Measurements from ENCODE around the gene HIP1.
"Not testable (repeated sequence)": the region's sequence is repeated elsewhere in the genome, so short reads cannot be mapped to it uniquely, and the experiment has no call there.

Gene HIP1

DNA sequence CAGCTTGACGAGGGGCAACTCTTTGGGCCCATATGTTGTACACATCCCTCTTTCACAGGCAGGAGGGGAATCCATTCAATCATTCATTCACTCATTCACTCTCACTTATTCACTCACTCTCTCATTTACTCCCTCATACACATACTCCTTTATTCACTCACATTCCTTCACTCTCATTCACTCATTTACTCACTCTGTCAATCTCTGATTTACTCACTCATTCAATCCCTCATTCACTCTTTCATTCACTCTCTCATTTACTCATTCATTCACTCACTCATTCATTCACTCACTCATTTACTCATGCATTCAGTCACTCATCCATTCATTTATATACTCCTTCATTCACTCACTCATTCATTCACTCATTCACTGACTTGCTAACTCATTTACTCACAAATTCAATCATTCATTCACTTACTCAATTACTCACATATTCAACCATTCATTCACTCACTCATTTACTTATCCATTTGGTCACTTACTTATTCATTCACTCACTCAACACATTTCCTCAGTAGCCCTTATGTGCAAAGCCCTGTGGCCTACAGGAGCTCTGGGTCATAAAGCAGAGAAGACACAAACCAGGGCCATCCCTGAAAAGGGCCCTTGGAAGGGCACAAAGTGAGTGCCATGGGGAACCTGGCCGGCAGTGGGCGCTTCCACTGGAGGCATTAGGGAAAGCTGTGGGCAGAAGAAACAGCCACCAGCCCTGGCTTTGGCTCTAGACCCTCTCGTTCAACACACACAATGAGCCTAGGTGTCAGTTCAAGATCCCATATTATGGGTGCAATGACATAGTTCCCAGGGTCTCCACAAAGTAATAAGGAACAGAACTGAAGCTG is 26.0 kb downstream of the HIP1 start:
- DNase-seq: no peak

DNA sequence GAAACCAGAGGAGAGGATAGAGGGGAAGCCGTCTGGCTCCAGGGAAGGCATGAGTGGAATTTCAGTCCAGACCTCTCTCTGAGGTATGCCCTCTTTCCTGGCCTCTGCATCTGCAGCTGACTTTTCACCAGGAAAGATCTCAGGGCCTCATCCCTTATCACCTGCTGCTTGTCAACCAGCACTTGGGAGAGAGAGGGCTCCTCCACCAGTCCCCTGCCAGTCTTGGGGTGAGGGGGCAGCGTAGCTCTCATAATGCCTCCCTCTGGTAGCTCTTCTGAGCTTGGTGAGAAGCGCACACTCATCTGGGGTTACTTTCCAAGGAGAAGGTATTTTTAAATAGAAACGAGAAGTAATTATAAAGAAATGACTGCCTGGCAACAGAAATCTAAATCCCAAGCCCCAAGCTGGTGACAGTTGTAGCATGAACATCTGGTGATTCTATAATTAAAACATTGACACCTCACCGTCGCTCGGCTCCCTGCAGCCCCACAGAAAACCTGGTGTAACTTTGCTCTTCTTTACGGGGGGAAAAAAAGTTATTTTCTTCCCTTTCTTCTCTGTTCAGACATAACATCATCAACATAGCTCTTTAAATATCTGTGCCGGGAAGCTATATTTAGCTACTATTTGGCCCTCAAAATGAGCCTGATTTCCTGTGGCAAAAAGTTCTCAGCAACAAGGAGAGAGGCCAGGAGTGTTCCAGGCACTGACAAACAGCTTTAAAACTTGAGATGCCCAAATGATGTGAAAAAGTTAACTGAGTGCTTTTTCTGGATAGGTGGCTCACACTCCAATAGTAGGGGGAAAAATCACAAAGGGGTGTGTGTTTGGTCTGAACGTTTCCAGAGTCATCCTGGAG is 26.9 kb downstream of the HIP1 start:
- no peak for DNase-seq

DNA sequence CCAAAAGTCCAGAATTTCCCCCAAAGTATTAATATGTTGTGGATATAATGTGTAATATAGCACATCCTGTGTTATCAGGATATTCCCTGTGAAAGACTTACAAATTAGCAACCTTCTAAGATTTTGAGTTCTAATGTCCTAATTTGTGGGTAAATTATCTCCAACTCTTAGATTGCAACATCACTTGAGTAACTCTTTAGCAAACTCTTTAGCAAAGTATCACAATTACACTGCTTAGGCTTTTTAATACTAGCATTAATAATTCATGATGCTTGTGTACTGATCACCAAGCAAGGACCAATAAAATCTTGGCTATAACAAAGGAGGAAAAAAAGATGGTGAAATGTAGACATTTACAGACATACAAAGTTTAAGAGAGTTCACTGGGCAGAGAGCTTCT is 27.7 kb downstream of the HIP1 start:
- no peak for DNase-seq

DNA sequence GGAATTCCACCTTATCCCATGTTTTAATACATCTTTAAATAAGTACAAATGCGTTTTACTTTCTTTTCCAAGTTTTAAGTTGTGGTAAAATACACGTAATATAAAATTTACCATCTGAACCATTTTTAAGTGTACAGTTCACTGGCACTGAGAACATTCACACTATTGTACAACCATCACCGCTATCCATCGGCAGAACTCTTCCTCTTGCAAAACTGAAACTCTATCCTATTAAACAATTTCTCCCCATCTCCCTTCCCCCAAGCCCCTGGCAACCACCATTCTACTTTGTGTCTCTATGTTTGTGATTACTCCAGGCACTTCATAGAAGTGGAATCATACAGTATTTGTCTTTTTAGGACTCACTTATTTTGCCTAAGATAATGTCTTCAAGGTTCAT is 33.8 kb downstream of the HIP1 start:
- no peak for DNase-seq

DNA sequence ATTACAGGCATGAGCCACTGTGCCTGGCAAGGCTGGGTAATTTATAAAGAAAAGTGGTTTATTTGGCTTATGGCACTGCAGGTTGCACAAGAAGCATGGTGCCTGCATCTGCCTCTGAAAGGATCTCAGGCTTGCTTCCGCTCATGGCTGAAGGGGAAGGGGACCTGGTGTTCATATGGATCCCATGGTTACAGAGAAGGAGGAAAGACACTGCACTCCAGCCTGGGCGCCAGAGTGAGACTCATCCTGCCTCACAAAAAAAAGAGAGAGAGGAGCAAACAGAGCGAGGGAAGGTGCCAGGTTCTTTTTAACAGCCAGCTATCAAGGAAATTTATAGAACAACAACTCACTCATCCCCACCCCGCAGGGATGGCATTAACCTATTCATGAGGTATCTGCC is 36.2 kb downstream of the HIP1 start:
- DNase-seq: no peak

DNA sequence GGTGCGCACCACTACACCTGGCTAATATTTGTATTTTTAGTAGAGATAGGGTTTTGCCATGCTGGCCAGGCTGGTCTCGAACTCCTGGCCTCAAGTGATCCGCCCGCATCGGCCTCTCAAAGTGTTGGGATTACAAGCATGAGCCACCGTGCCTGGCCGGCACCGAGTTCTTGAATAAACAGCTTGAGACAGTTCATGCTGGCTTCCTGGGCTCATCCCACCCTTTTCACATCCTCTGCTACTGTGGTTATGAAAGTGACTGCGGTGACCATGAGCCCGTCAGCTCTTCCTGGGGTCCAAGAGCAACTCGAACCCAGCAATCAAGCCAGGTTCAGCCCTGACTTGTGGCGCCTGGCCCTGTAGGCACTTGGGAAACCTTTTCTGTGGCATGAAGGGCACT is 38.7 kb downstream of the HIP1 start:
- no peak for DNase-seq

DNA sequence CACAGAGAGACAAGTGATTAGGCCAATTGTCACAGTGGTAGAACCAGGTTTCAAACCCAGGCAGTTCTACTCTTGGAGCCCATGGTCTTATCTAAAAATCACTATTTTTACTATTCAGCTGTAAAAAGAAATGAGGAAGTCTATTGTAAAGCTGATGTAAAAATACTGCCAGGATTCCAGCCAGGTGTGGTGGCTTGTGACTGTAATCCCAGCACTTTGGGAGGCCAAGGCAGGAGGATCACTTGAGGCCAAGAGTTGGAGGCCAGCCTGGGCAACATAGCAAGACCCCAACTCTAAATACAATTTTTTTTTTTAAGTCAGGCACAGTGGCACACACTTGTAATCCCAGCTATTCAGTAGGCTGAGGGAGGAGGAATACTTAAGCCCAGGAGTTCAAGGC is 40.4 kb downstream of the HIP1 start:
- no peak for DNase-seq

DNA sequence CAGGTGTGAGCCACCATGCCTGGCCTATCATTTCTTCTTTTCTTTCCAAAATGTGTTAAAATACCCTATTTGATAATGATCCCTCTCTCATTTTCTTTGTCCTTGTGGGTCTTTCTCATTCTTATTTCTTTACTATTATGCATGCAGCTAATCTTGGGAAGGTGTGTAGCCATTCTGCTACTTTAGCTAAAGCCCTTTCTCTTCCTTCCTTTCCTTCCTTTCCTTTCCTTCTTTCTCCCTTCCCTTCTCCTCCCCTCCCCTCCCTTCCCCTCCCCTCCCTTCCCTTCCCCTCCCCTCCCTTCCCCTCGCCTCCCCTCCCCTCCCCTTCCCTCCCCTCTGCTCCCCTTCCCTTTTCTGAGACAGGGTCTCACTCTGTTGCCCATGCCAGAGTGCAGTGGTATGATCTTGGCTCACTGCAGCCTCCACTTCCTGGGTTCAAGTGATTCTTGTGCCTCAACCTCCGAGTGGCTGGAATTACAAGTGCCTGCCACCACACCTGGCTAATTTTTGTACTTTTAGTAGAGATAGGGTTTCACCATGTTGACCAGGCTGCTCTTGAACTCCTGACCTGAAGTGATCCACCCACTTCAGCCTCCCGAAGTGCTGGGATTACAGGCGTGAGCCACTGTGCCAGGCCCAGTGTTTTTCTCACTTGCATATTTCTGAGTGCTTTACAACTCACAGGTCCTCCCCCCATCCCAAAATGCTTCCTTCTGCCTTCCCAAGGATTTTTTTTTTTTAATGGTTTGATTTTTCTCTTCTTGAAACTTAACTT is 42.3 kb downstream of the HIP1 start:
- DNase-seq: no peak

DNA sequence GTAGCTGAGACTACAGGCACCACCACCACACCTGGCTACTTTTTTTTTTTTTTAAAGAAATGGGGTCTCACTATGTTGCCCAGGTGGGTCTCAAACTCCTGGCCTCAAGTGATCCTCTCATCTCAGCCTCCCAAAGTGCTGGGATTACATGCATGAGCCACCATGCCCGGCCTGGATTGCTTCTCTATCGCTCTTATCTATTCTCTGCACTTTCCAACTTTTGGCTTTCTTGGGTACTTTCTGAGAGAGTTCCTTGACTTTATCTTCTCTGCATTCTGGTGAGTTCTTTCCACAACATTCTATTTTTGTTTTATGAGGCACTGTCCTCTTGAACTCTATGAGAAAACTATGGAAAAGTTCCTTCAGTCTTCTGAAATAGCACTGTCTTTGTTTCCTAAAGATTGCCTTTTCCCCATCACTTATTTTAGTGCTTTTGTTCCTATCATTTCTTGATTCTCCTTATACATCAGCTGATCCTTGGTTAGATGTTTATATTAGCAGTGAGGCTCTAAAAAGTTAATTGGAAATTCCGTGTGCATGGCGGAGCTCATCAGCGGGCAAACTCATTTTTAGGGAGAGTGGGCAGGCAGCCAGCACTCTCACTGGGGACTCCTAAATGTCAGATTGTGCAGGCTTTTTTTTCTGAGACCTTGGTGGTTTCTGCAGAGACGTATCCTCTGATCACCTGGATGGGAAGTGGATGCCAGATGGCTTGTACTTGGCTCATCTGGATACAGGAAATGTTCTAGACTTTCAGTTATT is 43.9 kb downstream of the HIP1 start:
- DNase-seq: no peak

DNA sequence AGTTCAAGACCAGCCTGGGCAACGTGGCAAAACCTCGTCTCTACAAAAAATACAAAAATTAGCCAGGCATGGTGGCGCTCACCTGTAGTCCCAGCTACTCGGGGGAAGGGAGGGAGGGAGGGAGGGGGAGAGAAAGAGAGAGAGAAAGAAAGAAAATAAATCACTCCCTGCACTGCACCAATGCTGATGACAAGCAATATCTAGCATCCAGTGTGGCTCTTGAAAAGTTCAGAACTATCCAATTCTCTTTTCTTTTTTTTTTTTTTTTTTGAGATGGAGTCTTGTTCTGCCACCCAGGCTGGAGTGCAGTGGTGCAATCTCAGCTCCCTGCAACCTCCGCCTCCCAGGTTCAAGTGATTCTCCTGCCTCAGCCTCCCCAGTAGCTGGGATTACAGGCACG is 45.1 kb downstream of the HIP1 start:
- DNase-seq: not testable (repeated sequence)

DNA sequence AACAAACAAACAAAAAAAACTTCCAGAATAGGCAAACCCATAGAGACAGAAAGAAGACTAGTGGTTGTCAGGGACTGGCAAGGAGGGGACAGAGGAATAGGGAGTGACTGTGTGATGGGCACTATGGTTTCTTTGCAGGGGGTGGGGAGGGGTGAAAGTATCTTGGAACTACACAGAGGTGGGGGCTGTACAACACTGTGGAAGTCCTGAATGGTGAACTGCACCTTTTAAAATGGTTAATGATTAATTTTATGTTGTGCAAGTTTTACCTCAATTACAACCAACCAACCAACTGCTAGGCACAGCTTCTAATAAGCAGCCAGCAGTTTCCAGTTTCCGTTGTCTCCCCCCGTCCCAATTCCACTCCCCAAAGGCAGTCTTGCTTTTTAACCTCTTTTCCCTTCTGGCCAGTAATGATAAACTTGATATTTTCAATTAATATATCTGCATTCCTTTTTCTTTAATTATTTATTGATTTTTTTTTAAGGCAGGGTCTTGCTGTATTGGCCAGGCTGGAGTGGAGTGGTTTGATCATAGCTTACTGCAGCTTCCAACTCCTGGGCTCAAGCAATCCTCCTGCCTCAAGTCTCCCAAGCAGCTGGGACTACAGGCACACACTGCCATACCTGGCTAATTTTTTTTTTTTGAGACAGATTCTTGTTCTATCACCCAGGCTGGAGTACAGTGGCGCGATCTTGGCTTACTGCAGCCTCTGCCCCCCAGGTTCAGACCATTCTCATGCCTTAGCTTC is 46.8 kb downstream of the HIP1 start:
- no peak for DNase-seq

DNA sequence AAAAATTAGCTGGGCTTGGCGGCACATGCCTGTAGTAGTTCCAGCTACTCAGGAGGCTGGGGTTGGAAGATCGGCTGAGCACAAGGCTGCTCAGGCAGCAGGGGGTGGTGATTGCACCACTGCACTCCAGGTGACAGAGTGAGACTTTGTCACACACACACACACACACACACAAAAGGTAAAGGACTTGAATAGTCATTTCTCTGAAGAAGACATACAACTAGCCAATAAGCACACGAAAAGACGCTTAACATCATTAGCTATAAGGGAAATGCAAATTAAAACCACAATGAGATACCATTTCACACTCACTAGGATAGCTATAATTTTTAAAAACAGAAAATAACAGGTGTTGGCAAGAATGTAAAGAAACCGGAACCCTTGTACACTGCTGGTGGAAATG is 48.6 kb downstream of the HIP1 start:
- DNase-seq: no peak

DNA sequence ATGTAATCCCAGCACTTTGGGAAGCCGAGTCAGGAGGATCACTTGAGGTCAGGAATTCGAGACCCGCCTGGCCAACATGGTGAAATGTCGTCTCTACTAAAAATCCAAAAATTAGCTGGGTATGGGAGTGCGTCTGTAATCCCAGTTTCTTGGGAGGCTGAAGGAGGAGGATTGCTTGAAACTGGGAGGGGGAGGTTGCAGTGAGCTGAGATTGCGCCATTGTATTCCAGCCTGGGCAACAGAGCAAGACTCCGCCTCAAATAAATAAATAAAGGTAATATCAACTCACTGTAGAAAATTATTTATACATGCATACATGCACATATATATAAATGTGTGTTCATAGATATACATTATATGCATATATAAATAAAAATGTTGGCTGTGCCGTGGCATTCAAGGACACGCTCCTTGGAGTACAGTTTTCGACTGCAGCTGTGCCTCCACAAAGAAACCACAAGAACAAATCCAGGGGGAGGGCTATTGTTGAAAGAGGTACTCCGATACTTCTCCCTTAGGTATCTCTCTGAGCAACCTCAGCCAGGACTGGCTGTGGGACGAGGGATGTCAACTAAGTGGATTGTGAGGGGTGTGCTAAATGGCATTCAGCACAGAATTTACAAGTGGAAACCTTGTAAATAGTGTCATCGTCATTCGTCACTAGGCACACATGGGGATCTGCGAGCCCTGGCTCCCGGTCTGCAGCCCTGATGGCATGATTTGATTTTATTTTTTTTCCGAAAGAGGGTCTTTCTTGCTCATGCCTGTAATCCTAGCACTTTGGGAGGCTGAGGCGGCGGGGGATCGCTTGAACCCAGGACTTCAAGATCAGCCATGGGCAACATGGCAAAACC is 49.3 kb downstream of the HIP1 start:
- no peak for DNase-seq

DNA sequence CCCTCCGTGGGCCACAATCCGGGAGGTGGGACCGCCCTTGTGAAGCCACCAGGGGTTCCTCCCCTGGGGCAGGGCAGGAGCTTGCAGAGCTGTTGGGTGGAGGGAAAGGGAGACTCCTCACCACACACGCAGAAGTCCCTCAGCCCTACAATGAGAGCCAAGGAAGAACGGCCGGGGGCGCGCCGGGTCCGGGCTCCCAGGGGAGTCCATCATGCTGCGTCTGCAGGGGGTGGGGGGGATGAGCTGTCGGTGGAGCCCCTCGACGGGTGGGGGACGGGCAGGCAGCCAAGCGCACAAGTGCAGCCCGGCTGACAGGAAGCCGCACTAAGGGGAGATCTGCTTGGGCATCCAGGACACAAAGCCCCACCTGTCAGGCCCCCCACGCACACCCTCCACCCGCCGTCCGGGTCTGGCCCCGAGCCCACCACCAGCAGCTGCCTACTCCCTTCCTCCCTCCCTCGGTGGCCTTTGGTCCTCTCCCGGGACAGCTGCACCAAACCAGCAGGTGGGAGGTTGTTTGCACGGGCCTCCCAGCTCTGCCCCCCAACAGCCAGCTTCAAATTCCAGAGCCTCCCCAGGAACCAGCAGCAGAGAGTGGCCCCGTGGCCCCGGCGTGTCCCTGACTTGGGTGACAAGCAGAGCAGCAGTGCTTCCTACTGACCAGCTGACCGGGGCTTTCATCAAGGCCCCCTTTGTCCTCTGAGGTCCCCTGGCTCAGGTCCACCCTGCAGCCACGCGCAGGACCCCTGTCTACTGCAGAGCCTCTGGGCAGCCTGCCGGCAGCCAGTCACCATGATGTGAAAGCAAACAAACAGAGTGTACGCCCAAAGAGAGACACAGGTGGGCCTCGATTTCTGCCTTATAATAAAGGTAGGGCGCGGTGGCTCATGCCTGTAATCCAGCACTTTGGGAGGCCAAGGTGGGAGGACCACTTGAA is 50.3 kb downstream of the HIP1 start:
- DNase-seq: no peak

DNA sequence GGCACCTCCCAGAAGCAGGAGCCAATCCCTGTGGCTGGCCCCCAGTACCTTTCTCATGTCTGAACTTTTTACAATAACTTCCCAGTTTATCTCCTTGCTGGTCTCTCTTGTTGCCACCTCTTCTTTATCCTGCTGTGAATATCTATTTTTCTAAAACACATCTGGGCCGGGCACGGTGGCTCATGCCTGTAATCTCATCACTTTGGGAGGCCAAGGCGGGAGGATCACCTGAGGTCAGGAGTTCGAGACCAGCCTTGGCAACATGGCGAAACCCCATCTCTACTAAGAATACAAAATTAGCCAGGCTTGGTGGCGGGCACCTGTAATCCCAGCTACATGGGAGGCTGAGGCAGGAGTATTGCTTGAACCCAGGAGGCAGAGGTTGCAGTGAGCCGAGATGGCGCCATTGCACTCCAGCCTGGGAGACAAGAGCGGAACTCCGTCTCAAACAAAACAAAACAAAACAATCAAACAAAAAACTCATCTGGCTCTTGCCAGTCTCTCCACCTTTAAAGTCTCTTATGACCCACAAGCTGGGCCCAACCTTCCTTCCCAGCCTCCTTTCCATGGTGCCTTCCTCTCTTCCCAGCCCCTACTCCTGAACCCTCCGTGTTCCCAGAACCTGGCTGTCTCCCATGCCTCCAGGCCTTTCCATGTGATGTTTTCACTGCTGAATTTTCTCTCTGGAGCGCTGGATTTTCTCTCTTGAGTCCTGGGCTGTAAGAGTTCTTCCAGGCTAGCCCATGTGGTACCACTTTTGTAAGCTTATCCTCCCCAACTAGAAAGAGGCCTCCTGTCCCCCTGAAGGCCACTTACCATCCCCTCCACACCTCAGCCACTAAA is 51.3 kb downstream of the HIP1 start:
- no peak for DNase-seq

DNA sequence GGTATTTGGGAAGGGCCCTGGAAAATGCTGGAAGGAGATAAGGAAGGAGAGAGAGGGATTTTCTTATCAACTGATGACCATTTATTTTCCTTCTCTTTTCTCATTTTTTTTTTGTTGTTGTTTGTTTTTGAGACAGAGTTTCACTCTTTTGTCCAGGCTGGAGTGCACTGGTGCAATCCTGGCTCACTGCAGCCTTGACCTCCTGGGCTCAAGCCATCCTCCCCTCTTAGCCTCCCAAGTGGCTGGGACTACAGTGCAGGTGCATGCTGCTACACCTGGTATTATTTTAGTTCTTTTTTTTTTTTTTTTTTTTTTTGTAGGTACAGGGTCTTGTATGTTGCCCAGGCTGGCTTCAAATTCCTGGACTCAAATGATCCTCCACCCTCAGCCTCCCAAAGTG is 52.2 kb downstream of the HIP1 start:
- DNase-seq: no peak

DNA sequence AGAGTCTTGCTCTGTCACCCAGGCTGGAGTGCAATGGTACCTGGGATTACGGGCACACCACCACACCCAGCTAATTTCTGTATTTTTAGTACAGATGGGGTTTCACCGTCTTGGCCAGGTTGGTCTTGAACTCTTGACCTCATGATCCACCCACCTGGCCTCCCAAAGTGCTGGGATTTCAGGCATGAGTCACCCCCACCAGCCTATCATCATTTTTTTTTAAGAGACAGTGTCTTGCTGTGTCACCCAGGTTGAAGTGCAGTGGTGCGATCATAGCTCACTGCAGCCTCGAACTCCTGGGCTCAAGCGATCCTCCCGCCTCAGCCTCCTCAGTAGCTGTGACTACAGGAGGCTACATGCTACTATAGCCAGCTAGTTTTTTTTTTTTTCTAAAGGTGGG is 56.7 kb downstream of the HIP1 start:
- DNase-seq: not testable (repeated sequence)

DNA sequence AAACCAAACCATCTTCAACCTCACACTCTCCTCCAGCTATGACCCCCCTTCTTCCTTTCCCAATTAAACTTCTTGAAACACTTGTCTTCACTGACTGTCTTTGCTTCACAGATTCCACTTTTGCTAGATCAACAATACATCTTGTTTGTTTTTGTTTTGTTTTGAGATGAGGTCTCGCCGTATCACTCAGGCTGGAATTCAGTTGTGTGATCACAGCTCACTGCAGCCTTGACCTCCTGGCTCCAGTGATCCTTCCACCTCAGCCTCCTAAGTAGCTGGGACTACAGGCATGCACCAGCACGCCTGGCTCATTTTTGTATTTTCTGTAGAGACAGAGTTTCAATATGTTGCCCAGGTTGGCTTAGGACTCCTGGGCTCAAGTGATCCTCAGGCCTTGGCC is 59.7 kb downstream of the HIP1 start:
- no peak for DNase-seq

DNA sequence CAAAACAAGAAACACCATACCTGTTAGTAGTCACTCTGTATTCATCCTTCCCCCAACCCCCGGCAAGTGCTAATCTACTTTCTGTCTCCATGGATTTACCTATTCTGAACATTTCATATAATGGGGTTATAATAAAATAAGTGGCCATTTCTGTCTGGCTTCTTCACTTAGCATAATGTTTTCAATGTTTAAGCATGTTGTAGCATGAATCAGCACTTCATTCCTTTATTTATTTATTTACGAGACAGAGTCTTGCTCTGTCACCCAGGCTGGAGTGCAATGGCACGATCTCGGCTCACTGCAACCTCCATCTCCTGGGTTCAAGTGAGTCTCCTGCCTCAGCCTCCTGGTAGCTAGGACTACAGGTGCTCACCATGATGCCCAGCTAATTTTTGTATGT is 69.2 kb downstream of the HIP1 start:
- DNase-seq: no peak

All from activated CD4-positive, alpha-beta T cell treated with anti-CD3 and anti-CD28 coated beads for 48 hours (primary cell).